A673 (cell line): ENCODE data around the gene HYDIN.
"Not testable (repeated sequence)": the region's sequence is repeated elsewhere in the genome, so short reads cannot be mapped to it uniquely, and the experiment has no call there.

Experiments
- CTCF ChIP-seq: fragments of 300-800, 200-600 bp; sonication (generic); conservative IDR thresholded peaks from 2 replicates; pipeline ENCODE4 v1.5.1; 2017; ENCODE audit warnings: low read depth, mild to moderate bottlenecking, antibody characterized with exemption, low read length, moderate library complexity, mixed read lengths
- EZH2 ChIP-seq: fragments of 200-600 bp; sonication (generic); IDR thresholded peaks from 2 replicates; pipeline ENCODE4 v1.6.1; 2017; ENCODE audit warnings: borderline replicate concordance, low read depth, mild to moderate bottlenecking, mixed read lengths, antibody characterized with exemption, low read length; ENCODE audit not compliant: poor library complexity, severe bottlenecking

GRCh38 chr16:71039368-71040111 is 191.0 kb downstream of the HYDIN start:
- TF ChIP-seq CTCF, EZH2: not testable (repeated sequence)
